Osteocyte (in vitro differentiated cells): Measurements from ENCODE around the gene RTN3. TPM values are rescaled to one million over a fixed set of nuclear protein-coding genes. Genes with fewer than 3 reads are reported as not detected.
"Not testable (repeated sequence)": the region's sequence is repeated elsewhere in the genome, so short reads cannot be mapped to it uniquely, and the experiment has no call there.

Source experiments
- DNase-seq: peaks from one replicate; pipeline ENCODE4 v3.0.0; 2021; ENCODE audit warnings: mixed read lengths; ENCODE audit not compliant: unreplicated experiment; ENCODE audit errors: extremely low spot score
- H3K27ac Mint-ChIP-seq: one replicate; pipeline ENCODE4 v1.8.0; 2021; ENCODE audit warnings: mild to moderate bottlenecking, mixed read lengths; ENCODE audit not compliant: unreplicated experiment
- H3K27me3 Mint-ChIP-seq: one replicate; pipeline ENCODE4 v1.8.0; 2021; ENCODE audit warnings: mixed read lengths; ENCODE audit not compliant: unreplicated experiment
- H3K36me3 Mint-ChIP-seq: one replicate; pipeline ENCODE4 v1.8.0; 2021; ENCODE audit warnings: mixed read lengths; ENCODE audit not compliant: unreplicated experiment
- H3K4me1 Mint-ChIP-seq: one replicate; pipeline ENCODE4 v1.8.0; 2021; ENCODE audit warnings: mixed read lengths; ENCODE audit not compliant: unreplicated experiment
- H3K4me3 Mint-ChIP-seq: one replicate; pipeline ENCODE4 v1.8.0; 2021; ENCODE audit warnings: mild to moderate bottlenecking, moderate library complexity, mixed read lengths; ENCODE audit not compliant: unreplicated experiment
- H3K9me3 Mint-ChIP-seq: one replicate; pipeline ENCODE4 v1.8.0; 2021; ENCODE audit warnings: mixed read lengths; ENCODE audit not compliant: unreplicated experiment
- total RNA-seq: library from RNA; stranded (reverse); gene quantifications from 2 replicates; pipeline ENCODE4 v1.2.1, GENCODE V29; 2021
- TF ChIP-seq, protein P1 (sequence below): fragments of 200-600 bp; sonication (generic); IDR thresholded peaks from 2 replicates; pipeline ENCODE4 v1.5.0; 2021; ENCODE audit warnings: antibody characterized with exemption, mild to moderate bottlenecking, moderate library complexity

RTN3 gene
- total RNA-seq, 1 donor from 2014 or later: 109 TPM

DNA sequence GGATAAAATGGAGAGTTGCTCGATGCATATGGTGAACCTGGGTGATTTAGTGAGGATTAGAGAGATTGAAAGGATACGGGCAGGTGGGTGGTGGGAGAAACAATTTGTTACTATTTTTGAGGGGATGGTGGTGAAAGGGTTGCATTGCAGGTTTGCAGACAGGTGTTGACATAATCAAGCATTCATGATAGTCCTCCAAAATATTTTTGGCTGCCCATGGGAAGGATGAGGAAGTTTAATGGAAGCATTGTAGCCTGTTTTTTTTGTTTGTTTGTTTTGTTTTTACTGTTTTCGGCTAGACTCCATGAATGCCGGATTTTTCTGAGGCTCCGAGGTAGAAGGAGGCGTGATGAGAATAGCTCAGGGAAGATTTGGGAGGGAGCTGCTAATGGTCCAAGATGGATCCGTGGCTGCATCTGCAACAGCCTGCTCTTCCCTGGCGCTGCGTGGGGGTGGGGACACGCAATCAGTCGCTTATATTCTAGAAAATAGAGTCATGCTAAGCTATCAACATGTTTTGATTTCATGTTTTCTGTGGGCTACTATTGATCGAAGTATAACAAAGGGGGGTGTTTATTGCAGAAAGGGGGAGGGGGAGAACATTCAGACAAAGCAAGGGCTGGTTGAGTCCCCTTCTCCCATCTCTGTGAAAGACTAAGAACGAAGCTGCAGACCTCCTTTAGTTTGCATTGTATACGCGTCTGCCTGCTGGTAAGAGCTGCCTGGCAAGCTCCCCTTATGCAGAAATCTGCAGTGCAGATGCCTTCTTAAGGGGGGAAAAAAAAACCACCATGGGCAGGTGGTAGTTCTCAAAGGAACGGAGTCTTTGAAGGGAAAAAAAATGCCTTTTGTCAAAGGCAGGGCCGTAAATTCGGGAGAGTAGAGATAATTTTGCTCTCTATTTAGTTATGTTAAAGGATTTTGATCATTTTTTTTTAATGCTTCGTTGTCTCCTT lies 1.0 kb downstream of the RTN3 start:
- peaks cover 39% of the 10 kb centered on the region for H3K4me1 Mint-ChIP-seq
- no peaks in the 10 kb centered on the region for H3K27me3 Mint-ChIP-seq
- H3K4me3 Mint-ChIP-seq: peak overlapping the region; percentile 91
- TF ChIP-seq, protein P1, sequence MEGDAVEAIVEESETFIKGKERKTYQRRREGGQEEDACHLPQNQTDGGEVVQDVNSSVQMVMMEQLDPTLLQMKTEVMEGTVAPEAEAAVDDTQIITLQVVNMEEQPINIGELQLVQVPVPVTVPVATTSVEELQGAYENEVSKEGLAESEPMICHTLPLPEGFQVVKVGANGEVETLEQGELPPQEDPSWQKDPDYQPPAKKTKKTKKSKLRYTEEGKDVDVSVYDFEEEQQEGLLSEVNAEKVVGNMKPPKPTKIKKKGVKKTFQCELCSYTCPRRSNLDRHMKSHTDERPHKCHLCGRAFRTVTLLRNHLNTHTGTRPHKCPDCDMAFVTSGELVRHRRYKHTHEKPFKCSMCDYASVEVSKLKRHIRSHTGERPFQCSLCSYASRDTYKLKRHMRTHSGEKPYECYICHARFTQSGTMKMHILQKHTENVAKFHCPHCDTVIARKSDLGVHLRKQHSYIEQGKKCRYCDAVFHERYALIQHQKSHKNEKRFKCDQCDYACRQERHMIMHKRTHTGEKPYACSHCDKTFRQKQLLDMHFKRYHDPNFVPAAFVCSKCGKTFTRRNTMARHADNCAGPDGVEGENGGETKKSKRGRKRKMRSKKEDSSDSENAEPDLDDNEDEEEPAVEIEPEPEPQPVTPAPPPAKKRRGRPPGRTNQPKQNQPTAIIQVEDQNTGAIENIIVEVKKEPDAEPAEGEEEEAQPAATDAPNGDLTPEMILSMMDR: peak; percentile 9
- no peaks in the 10 kb centered on the region for H3K9me3 Mint-ChIP-seq
- no peak for DNase-seq
- no peaks in the 10 kb centered on the region for H3K36me3 Mint-ChIP-seq
- peak overlapping the region; percentile 88 for H3K27ac Mint-ChIP-seq

DNA sequence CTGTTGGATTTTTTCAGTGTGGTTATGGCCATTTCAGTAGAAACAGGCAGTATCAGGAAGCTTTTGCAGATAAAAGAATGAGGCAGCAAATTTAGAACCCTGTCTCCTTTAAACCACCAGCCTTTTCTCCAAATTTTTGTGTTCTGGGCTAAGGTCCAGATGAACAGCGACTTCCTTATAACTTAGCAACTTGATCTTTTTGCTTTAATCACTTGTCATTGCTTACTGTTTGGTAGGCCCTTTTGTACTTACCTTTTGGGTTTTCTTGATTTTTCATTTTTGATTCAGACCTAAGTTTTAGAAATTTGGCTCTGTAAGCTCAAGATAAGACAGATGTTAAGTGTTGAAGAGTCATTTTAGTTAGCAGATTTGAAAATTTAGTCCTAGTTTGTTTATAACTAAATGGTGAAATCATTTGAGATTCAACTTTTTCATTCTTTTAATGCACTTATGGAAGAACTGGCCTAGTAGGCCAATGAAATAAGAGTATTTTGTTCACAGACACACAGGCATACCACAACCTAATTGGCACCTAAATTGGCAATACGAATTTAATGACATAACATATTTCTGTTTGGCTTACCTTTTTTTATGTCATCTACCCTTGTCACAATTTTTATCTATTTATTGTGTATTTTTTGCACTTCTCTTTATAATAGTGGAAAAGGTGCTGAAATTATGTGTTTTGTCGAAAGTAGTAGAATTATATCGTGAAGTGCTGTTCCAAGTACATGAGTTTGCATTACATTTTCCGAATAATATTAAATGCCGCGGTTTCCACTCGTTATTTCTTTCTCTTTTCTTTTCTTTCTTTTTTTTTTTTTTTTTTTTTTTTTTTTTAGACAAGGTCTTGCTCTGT lies 2.1 kb downstream of the RTN3 start:
- H3K4me3 Mint-ChIP-seq: peak overlapping the region; percentile 91
- TF ChIP-seq, protein P1: no peak
- no peaks in the 10 kb centered on the region for H3K36me3 Mint-ChIP-seq
- H3K4me1 Mint-ChIP-seq: peaks cover 44% of the 10 kb centered on the region
- no peaks in the 10 kb centered on the region for H3K27me3 Mint-ChIP-seq
- peak overlapping the region; percentile 88 for H3K27ac Mint-ChIP-seq
- no peaks in the 10 kb centered on the region for H3K9me3 Mint-ChIP-seq
- no peak for DNase-seq

DNA sequence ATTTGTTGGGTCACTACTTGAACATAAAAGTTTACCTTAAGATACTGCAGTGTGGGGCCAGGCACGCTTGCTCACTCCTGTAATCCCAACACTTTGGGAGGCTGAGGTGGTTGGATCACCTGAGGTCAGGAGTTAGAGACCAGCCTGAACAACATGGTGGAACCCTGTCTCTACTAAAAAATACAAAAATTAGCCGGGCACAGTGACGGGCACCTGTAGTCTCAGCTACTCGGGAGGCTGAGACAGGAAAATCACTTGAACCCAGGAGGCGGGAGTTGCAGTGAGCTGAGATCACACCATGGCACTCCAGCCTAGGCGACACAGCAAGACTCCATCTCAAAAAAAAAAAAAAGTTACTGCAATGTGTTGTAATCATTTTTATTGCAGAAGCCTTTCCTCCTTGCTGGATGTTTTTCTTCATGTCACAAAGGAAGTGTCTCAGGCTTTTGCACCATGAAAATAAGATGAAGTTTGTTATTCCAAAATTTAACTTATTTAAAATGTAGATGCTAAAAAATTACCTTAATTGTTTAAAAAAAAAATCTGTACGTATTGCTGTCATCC lies 3.9 kb downstream of the RTN3 start:
- not testable (repeated sequence) for H3K27ac Mint-ChIP-seq, H3K36me3 Mint-ChIP-seq, H3K27me3 Mint-ChIP-seq, H3K9me3 Mint-ChIP-seq, H3K4me3 Mint-ChIP-seq, DNase-seq
- H3K4me1 Mint-ChIP-seq: peaks cover 59% of the 10 kb centered on the region

DNA sequence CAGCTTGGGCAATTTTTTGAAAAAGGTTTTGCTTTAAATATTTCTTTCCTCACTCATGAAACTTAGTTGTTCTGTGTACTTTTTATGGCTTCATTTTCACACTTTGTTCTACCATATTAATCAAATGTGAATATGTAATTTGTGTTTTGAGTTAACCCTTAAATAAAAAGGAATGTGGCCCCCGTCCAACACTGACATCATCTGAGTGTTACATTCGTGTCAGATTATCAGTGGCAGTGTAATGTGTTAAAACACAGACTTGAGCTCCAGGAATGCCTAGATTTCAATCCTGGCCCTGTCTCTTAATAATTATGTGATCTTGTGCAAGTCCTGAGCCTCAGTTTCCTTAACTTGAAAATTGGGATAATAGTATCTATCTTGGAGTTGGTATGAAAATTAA lies 5.6 kb downstream of the RTN3 start:
- Mint-ChIP-seq H3K36me3 (no peaks in the 10 kb centered on the region), H3K9me3 (no peaks in the 10 kb centered on the region), H3K4me1 (peaks cover 54% of the 10 kb centered on the region), H3K27me3 (no peaks in the 10 kb centered on the region), H3K4me3 (no peak overlapping the region), H3K27ac (peak overlapping the region; percentile 31)
- TF ChIP-seq, protein P1: no peak
- DNase-seq: no peak

DNA sequence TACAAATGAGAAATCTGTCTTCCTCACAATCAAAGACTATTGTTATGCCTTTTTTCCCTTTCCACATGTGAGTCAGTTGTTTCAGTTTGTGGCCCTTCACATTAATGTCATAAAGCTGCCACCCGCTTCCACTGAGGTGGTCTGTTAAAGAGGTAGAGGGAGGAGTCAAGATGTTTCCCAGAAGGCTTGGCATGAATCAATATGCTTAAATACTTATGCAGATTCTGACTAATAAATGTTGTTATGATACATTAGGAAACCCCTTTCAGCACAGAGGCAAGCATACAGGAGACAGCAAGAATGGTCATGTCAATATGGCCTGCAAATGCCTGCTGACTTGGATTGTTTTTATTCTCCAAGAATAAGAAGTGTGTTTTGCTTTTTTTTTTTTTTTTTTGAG lies 6.5 kb downstream of the RTN3 start:
- no peaks in the 10 kb centered on the region for H3K9me3 Mint-ChIP-seq
- peaks cover 49% of the 10 kb centered on the region for H3K4me1 Mint-ChIP-seq
- H3K36me3 Mint-ChIP-seq: no peaks in the 10 kb centered on the region

More for the DNA sequence above, 6.5 kb downstream of the RTN3 start:
- Mint-ChIP-seq H3K27ac (no peak overlapping the region), H3K27me3 (no peaks in the 10 kb centered on the region), H3K4me3 (no peak overlapping the region)
- TF ChIP-seq, protein P1: no peak
- no peak for DNase-seq
